Body of pancreas (tissue), 4 donors: ENCODE data around the gene ANKRD17. TPM values are rescaled to one million over a fixed set of nuclear protein-coding genes. Genes with fewer than 3 reads are reported as not detected.
"Not testable (repeated sequence)": the region's sequence is repeated elsewhere in the genome, so short reads cannot be mapped to it uniquely, and the experiment has no call there.

Experiments used
- ATAC-seq: fragments of 150-250 bp; one replicate; pipeline ENCODE4 v1.9.1; 2016
- DNase-seq, 4 donors: peaks; one replicate each; pipeline ENCODE4 v3.0.0-alpha.2; 2019
- H3K27ac ChIP-seq, 4 donors: fragments of 200-600 bp; sonication (generic); 1 replicate in 3 of 4; 2 replicates in 1 of 4; pipeline versions ENCODE4 v1.5.1 to v1.6.1; 2016 to 2019; ENCODE audit warnings: mild to moderate bottlenecking in 1 of 4, mixed read lengths in 1 of 4, moderate library complexity in 1 of 4
- H3K27me3 ChIP-seq, 2 donors: fragments of 200-600 bp; sonication (generic); one replicate each; pipeline ENCODE4 v1.6.0; 2016; ENCODE audit warnings: mild to moderate bottlenecking in 1 of 2
- H3K36me3 ChIP-seq, 2 donors: fragments of 200-600 bp; sonication (generic); replicated peaks in 1 of 2; 2 replicates each; pipeline ENCODE4 v1.5.1; 2016; ENCODE audit warnings: low read depth in 2 of 2; ENCODE audit not compliant: insufficient read depth in 1 of 2
- H3K4me1 ChIP-seq: fragments of 200-600 bp; sonication (generic); one replicate; pipeline ENCODE4 v1.6.0; 2016
- H3K4me3 ChIP-seq, 2 donors: fragments of 200-600 bp; sonication (generic); 1 replicate in 1 of 2; 2 replicates in 1 of 2; pipeline ENCODE4 v1.5.1; 2016 to 2019
- H3K9me3 ChIP-seq, 3 donors: fragments of 200-600 bp; sonication (generic); 1 replicate in 2 of 3; 2 replicates in 1 of 3; pipeline ENCODE4 v1.5.1; 2016
- POLR2A ChIP-seq, 3 donors: fragments of 450-650 bp; IDR thresholded peaks; one replicate each; pipeline ENCODE4 v1.6.1; 2016; ENCODE audit warnings: antibody characterized with exemption in 3 of 3, mild to moderate bottlenecking in 2 of 3
- WGBS, 2 donors: methylation state at CpG; one replicate each; pipeline ENCODE4 v1.1.5; 2017; 5-methylcytosine and 5-hydroxymethylcytosine counted together
- intact Hi-C: fragments of 100-400 bp; cut with DNase I; formaldehyde crosslinking; loops from one replicate; pipeline ENCODE4 v1.15.1; 2023
- total RNA-seq, 2 donors: library from RNA; depleted of rRNA; stranded (reverse); fragments of >200 nt; gene quantifications; one replicate each; pipeline ENCODE4 v1.1.0, GENCODE V29; 2016
- TF ChIP-seq, protein P1 (sequence below), 7 experiments: fragments of 450-650 bp in 4 of 7; fragments of 200-600 bp in 3 of 7; sonication (generic) in 3 of 7; IDR thresholded peaks; one replicate each; pipeline ENCODE4 v1.5.1; 2016 to 2019; ENCODE audit warnings: antibody characterized with exemption in 7 of 7

The ANKRD17 gene
- total RNA-seq, 2 donors from 2014 or later = 32.4 to 36.3 TPM

DNA sequence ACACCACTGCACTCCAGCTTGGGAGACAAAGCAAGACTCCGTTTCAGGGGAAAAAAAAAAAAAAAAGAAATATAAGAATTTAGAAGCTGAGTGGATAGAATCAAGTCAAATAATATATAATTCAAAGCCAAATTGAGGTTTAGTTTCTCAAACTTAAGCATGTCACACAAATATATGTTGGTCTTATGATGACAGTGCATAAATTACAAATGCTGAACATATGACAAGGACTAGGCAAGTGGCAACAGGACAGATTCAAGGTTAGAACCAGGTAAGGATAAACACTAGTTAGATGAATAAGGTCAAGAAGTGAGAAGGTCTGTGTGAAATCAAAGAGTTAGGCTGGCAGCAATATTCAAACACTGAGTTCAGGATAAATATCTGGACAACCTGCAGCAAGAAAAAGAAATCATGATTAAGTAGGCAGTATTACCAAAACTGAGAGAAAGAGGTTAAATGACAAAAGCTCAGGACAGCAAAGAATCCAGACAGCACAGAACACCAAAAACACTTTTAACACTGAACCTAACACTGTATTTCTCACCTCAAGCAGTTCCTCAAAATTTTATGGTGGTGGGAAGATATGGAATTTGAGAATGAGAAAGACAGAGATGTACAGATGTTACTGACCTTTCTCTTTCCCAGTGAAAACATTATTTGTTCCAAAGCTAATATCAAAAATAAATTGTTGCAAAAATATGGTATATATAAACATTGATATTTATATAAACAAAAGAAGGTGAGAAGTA, 45.4 kb downstream of the ANKRD17 start:
- DNase-seq (no peak), ATAC-seq (no peak)
- Histone ChIP-seq H3K9me3 (no peaks in the 10 kb centered on the region), H3K36me3 (no peaks in the 10 kb centered on the region), H3K27me3 (no peaks in the 10 kb centered on the region), H3K4me1 (peaks cover 4% of the 10 kb centered on the region), H3K27ac (no peak overlapping the region), H3K4me3 (no peak overlapping the region)
- WGBS, 2 donors = 94 to 95% methylated on average over 1 of the region's 1 CpG
- TF ChIP-seq, protein P1, sequence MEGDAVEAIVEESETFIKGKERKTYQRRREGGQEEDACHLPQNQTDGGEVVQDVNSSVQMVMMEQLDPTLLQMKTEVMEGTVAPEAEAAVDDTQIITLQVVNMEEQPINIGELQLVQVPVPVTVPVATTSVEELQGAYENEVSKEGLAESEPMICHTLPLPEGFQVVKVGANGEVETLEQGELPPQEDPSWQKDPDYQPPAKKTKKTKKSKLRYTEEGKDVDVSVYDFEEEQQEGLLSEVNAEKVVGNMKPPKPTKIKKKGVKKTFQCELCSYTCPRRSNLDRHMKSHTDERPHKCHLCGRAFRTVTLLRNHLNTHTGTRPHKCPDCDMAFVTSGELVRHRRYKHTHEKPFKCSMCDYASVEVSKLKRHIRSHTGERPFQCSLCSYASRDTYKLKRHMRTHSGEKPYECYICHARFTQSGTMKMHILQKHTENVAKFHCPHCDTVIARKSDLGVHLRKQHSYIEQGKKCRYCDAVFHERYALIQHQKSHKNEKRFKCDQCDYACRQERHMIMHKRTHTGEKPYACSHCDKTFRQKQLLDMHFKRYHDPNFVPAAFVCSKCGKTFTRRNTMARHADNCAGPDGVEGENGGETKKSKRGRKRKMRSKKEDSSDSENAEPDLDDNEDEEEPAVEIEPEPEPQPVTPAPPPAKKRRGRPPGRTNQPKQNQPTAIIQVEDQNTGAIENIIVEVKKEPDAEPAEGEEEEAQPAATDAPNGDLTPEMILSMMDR (IDR thresholded peaks at IDR 0.05) = no peak
- TF ChIP-seq POLR2A (IDR thresholded peaks at IDR 0.05) = no peak
- intact Hi-C loops = no loop called here

DNA sequence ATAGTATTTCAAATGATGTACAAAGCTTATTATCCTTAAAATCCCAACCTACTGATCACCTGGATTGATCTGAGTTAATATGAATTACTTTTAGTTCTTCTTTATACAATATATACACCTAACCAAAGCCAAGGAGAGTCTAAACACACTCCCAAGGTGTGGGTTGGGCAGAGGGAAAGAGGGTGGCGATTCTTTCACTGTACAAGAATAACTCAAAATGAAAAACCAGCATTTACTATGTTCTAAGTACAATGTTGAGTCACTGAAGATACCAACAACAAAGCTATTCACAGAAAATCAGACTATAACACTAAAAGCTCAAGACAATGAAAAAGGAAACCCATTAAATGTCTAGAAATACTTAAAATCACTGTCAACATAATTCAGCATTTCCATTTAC, 46.6 kb downstream of the ANKRD17 start:
- no peak overlapping the region for H3K4me3 ChIP-seq
- intact Hi-C loops = no loop called here
- TF ChIP-seq, protein P1 (IDR thresholded peaks at IDR 0.05) = no peak
- TF ChIP-seq POLR2A (IDR thresholded peaks at IDR 0.05) = no peak
- no peaks in the 10 kb centered on the region for H3K27me3 ChIP-seq
- H3K36me3 ChIP-seq = no peaks in the 10 kb centered on the region
- H3K27ac ChIP-seq = no peak overlapping the region
- 97 to 100% methylated on average over 1 of the region's 1 CpG for WGBS, 2 donors
- no peak for ATAC-seq
- no peaks in the 10 kb centered on the region for H3K9me3 ChIP-seq
- H3K4me1 ChIP-seq = peaks cover 4% of the 10 kb centered on the region
- DNase-seq = no peak

DNA sequence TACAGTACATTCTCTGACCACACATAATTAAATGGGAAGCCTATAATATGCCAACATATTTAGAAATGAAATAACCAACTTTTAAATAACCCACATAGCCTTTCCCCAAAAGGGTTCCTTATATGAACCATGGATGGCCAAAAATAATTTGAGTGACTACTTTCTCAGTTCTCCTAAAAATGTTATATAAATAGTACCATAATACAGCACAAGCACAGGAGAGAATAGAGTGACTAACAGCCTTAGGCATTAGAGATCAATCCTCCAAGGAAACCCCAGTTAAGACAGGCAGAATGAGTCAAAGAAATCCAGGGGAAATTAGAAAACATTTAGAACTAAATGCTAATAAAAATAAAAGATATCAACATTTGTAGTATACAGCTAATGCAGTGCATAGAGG, 50.2 kb downstream of the ANKRD17 start:
- H3K4me1 ChIP-seq = no peaks in the 10 kb centered on the region
- no peak overlapping the region for H3K27ac ChIP-seq
- DNase-seq (no peak), ATAC-seq (no peak)
- H3K27me3 ChIP-seq = no peaks in the 10 kb centered on the region
- no peaks in the 10 kb centered on the region for H3K36me3 ChIP-seq
- H3K9me3 ChIP-seq = no peaks in the 10 kb centered on the region
- no peak for TF ChIP-seq POLR2A (IDR thresholded peaks at IDR 0.05)
- TF ChIP-seq, protein P1 (IDR thresholded peaks at IDR 0.05) = no peak
- H3K4me3 ChIP-seq = no peak overlapping the region
- intact Hi-C loops = no loop called here

DNA sequence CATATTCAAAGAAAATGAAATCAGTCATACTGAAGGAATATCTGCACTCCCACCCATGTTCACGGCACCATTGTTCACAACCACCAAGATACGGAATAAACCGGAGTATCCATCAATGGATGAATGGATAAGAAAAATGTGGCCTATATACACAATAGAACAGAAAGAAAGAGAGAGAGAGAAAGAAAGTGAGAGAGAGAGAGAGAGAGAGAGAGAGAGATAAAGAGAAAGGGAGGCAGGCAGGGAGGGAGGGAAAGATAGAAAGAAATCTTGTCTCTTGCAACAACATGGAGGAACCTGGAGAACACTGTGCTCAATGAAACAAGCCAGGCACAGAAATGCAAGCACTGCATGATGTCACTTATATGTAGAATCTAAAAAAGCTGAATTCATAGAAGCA, 52.4 kb downstream of the ANKRD17 start:
- Histone ChIP-seq H3K27ac (no peak overlapping the region), H3K4me1 (no peaks in the 10 kb centered on the region), H3K9me3 (no peaks in the 10 kb centered on the region), H3K4me3 (no peak overlapping the region), H3K27me3 (no peaks in the 10 kb centered on the region), H3K36me3 (no peaks in the 10 kb centered on the region)
- 96 to 97% methylated on average over 3 of the region's 3 CpGs for WGBS, 2 donors
- no peak for DNase-seq
- intact Hi-C loops = no loop called here
- TF ChIP-seq, protein P1 (IDR thresholded peaks at IDR 0.05) = no peak
- TF ChIP-seq POLR2A (IDR thresholded peaks at IDR 0.05) = no peak
- ATAC-seq = no peak

DNA sequence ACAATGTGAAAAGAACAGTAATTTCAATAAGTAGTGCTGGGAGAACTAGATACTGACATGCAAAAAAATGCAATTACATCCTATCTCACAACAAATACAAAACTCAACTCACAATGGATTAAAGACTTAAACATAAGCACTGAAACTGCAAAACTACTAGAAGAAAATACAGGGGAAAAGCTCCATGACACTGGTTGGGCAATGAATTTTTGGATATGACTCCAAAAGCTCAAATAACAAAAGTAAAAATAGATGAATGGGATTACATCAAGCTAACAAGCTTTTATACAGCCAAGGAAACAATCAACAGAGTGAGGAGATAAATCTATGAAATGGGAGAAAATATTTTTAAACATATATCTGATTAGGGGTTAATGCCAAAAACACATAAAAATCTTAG, 53.1 kb downstream of the ANKRD17 start:
- DNase-seq (no peak), ATAC-seq (no peak)
- intact Hi-C loops = no loop called here
- Histone ChIP-seq H3K27me3 (no peaks in the 10 kb centered on the region), H3K9me3 (no peaks in the 10 kb centered on the region), H3K4me3 (no peak overlapping the region), H3K4me1 (no peaks in the 10 kb centered on the region), H3K36me3 (no peaks in the 10 kb centered on the region), H3K27ac (no peak overlapping the region)
- TF ChIP-seq, protein P1 (IDR thresholded peaks at IDR 0.05) = no peak
- no peak for TF ChIP-seq POLR2A (IDR thresholded peaks at IDR 0.05)

DNA sequence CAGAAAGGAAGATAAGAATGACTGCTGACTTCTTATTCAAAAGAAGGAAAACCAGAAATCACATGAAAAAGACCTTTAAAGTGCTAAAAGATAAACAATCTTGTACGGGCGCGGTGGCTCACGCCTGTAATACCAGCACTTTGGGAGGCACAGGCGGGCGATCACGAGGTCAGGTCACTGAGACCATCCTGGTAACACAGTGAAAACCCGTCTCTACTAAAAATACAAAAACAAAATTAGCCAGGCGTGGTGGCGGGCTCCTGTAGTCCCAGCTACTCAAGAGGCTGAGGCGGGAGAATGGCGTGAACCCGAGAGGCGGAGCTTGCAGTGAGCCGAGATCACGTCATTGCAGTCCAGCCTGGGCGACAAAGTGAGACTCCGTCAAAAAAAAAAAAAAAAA, 54.6 kb downstream of the ANKRD17 start:
- intact Hi-C loops = not testable (repeated sequence)

More for the DNA sequence above, 54.6 kb downstream of the ANKRD17 start:
- not testable (repeated sequence) for DNase-seq, H3K4me3 ChIP-seq, ATAC-seq, H3K36me3 ChIP-seq, H3K9me3 ChIP-seq, H3K27me3 ChIP-seq, H3K27ac ChIP-seq
- WGBS, 2 donors = 95 to 96% methylated on average over 18 of the region's 18 CpGs
- H3K4me1 ChIP-seq = peaks cover 10% of the 10 kb centered on the region
